GM10248 (cell line): ENCODE results near the gene SET.
"Not testable (repeated sequence)": the region's sequence is repeated elsewhere in the genome, so short reads cannot be mapped to it uniquely, and the experiment has no call there.

Experiments used
- CTCF ChIA-PET: fragments of 300-600 bp; sonication (Branson Sonifier 250); formaldehyde crosslinking; extraction: SDS; loops from one replicate; lab custom pipeline; 2021; ENCODE audit warnings: antibody characterized with exemption; lab: Yijun Ruan, JAX
- POLR2A ChIA-PET: fragments of 350-650 bp; sonication (Branson Sonifier 250); formaldehyde crosslinking; extraction: SDS; loops from one replicate; lab custom pipeline; 2020; ENCODE audit warnings: antibody characterized with exemption; lab: Yijun Ruan, JAX
- DNase-seq: peaks from one replicate; pipeline ENCODE4 v3.0.0; 2012; ENCODE audit errors: extremely low spot score
- TF ChIP-seq, protein P1 (sequence below): IDR thresholded peaks from 2 replicates; pipeline ENCODE4 v1.5.1; 2012; ENCODE audit warnings: mild to moderate bottlenecking, low read depth; ENCODE audit errors: extremely low read depth, missing control alignments, control extremely low read depth

SET gene

GRCh38 chr9:128685636-128686489 lies 3.2 kb upstream of the SET start:
- POLR2A ChIA-PET = interaction anchor here (0.6 to 2.5 kb wide), 4 partner anchors 15 to 160 kb away, joined by 3 to 12 read pairs (median 4); partner anchors contain the start of gene SPTAN1
- peak; percentile 65 for DNase-seq
- CTCF ChIA-PET = interaction anchor here (1.2 to 2.1 kb wide), 4 partner anchors 10 to 247 kb away, joined by 3 to 9 read pairs (median 5); partner anchors contain the start of gene PKN3
- TF ChIP-seq, protein P1, sequence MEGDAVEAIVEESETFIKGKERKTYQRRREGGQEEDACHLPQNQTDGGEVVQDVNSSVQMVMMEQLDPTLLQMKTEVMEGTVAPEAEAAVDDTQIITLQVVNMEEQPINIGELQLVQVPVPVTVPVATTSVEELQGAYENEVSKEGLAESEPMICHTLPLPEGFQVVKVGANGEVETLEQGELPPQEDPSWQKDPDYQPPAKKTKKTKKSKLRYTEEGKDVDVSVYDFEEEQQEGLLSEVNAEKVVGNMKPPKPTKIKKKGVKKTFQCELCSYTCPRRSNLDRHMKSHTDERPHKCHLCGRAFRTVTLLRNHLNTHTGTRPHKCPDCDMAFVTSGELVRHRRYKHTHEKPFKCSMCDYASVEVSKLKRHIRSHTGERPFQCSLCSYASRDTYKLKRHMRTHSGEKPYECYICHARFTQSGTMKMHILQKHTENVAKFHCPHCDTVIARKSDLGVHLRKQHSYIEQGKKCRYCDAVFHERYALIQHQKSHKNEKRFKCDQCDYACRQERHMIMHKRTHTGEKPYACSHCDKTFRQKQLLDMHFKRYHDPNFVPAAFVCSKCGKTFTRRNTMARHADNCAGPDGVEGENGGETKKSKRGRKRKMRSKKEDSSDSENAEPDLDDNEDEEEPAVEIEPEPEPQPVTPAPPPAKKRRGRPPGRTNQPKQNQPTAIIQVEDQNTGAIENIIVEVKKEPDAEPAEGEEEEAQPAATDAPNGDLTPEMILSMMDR = no peak

DNA sequence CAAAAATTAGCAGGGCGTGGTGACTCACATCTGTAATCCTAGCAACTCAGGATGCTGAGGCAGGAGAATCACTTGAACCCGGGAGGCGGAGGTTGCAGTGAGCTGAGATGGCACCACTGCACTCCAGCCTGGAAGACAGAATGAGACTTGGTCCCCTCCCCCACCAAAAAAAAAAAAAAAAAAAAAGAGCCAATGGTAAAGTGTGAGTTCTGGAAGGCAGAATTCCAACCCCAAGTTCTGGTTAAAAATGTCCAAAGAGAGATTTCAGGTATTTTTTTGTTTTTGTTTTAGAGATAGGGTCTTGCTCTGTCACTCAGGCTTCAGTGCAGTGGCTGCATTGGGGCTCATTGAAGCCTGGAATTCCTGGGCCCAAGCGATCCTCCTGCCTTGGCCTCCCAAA lies 1.6 kb upstream of the SET start:
- POLR2A ChIA-PET = no interaction called here
- DNase-seq = no peak
- CTCF ChIA-PET = interaction anchor here (1.2 to 2.1 kb wide), 2 partner anchors 15 to 17 kb away, joined by 4 to 6 read pairs; partner anchors contain the start of gene PKN3
- TF ChIP-seq, protein P1 = no peak

DNA sequence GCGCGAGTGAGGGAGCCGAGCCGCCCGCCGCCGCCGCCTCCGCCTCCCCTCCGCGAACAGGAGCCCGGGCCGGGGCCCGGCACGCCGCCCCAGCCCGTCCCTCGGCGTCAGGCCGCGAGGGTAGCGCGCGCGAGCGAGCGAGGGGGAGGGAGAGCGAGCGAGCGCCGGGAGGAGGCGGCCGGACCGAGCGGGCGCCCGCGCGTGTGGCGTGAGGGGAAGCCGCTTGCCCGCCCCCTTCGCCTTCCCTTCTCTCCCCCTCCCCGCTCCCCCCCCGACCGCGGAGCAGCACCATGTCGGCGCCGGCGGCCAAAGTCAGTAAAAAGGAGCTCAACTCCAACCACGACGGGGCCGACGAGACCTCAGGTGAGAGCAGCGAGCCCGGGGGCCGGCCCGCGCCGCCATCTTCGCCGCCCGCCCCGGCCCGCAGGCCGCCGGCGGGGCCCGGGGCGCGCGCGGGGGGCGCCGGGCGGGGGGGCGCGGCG lies 312 bp downstream of the SET start:
- CTCF ChIA-PET = interaction anchor here (0.7 kb wide), 1 partner anchor 13 kb away, joined by 4 read pairs; the partner anchor contains the start of gene PKN3
- POLR2A ChIA-PET = interaction anchor here (0.5 to 0.6 kb wide), 2 partner anchors 130 to 185 kb away, joined by 3 to 9 read pairs; no protein-coding TSS in a partner anchor
- TF ChIP-seq, protein P1 = no peak
- no peak for DNase-seq

- CTCF ChIA-PET = interaction anchor here (4.4 kb wide), 1 partner anchor 12 kb away, joined by 33 read pairs; the partner anchor contains the start of gene PKN3
- TF ChIP-seq, protein P1 = no peak
- peak; percentile 77 for DNase-seq
- POLR2A ChIA-PET = interaction anchor here (0.6 kb wide), 1 partner anchor 129 kb away, joined by 9 read pairs; no protein-coding TSS in a partner anchor
These were observed 1.0 kb downstream of the SET start for GRCh38 chr9:128689820-128690683.

GRCh38 chr9:128690684-128691034 lies 1.6 kb downstream of the SET start:
- ChIA-PET POLR2A (no interaction called here), CTCF (interaction anchor here (2.4 to 4.4 kb wide), 2 partner anchors 10 to 11 kb away, joined by 10 to 33 read pairs; partner anchors contain the start of gene PKN3)
- no peak for DNase-seq
- TF ChIP-seq, protein P1 = no peak

GRCh38 chr9:128693738-128694137 lies 4.7 kb downstream of the SET start:
- CTCF ChIA-PET = interaction anchor here (1.2 to 4.4 kb wide), 2 partner anchors 8 to 10 kb away, joined by 3 to 33 read pairs; partner anchors contain the start of gene PKN3
- POLR2A ChIA-PET = not testable (repeated sequence)

More at GRCh38 chr9:128693738-128694137, 4.7 kb downstream of the SET start:
- not testable (repeated sequence) for DNase-seq
